T-helper 2 cell (primary cell): ENCODE measurements around the gene DDX49.
"Not testable (repeated sequence)": the region's sequence is repeated elsewhere in the genome, so short reads cannot be mapped to it uniquely, and the experiment has no call there.

Source experiments
- DNase-seq, 5 experiments: peaks; one replicate each; pipeline versions ENCODE4 v3.0.0 to v3.0.0-alpha.2; 2012 to 2022

Gene DDX49

GRCh38 chr19:18896421-18896841, 23.1 kb upstream of the DDX49 start:
- no peak for DNase-seq

- no peak for DNase-seq
Measured at GRCh38 chr19:18897094-18898029, 22.2 kb upstream of the DDX49 start.

DNA sequence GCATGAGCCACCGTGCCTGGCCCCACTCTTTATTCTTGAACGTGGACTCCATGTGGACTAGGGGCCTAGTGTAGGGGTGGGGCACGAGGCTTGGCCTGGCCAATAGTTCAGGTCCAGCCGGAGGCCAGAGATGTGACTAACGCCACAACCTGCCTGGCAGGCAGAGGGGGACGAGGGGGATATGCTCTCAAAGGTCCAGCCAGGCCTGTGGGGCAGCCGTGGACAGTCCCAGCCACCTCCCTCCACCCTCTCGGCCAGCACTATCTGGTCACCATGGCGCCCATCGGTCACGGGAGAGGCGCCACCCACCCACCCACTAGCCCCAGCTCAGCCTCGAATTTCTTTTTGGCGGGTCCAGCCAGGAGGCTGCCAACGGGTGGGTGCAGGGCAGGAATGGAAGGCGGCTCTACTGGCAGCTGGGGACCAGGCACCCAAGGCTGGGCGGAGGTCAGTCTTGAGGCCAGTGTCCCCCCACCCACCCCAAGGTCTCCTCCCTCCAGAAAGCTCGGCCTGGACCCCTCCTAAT, 21.4 kb upstream of the DDX49 start:
- no peak for DNase-seq

DNA sequence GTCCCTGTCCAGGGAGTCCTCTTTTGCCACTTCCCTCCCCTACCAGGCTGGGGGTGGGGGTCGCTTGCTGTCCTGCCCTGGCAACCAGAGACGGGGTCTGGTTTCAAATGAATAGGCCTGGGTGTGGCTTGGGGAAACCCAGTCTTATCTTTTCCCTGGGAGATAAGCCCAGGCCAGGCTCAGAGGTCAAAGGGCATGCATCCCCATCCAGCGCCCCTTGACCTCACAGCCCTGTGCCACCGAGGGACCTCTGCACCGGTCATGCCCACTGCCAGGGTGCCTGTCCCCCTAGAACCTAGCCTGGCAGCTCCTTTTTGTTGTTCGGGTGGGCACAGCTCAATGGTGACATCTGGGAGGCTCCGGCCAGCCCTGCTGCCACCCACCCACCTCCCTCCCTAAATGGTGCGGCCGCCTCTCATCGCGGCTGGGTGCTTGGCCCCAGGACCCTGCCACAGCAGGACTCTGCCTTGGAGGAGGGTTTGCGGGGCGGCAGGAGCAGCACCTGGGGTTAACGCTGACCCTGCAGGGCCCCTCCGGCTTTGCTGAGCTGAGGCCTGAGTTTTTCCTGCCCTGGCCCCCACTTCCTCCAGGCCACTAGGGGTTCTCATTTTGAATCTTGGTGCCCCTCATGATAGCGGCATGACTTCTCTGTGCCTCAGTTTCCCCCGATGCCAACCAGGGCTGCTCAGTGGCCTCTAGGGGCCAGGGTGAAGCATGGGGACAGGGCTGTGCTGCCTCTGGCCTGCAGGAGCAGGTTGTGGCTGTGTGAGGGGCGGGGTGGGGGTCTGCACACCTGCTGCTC, 20.7 kb upstream of the DDX49 start:
- no peak for DNase-seq

- no peak for DNase-seq
Measured at GRCh38 chr19:18899624-18900560, 19.6 kb upstream of the DDX49 start.

DNA sequence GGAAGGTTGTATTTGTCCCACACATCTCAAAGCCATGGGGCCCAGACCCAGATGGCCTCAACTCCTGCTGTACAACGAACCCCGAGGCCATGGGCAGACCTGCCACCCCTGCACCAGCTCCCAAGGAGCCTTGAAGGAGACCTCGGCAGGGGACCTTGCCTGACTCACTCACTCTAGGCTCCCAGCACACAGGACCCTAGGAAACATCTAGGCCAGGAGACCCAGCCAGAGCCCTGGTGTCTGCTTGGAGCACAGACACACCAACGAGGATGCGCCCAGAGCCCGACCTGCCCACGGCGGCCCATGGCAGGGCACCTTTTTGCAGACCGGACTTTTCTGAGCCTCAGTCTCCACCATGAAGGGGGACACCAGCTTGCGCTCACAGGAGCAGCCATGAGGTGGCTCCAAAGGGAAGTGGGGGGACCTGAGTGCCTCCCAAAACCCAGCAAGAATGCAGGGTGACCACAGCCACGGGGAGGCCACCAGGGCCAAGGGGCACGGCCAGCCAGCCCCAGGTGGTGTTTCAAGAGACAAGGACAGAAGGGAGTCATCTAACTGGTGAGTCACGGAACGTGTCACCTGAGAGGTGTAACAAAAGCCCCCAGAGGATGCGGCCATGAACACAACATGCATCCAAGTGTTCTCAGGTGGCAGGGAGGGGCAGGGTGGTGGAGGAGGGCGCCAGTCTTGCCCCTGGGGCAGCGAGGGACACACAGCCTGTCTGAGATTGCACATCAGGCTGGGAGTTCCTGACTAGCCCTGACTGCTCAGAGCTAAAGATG, 18.6 kb upstream of the DDX49 start:
- DNase-seq = no peak

DNA sequence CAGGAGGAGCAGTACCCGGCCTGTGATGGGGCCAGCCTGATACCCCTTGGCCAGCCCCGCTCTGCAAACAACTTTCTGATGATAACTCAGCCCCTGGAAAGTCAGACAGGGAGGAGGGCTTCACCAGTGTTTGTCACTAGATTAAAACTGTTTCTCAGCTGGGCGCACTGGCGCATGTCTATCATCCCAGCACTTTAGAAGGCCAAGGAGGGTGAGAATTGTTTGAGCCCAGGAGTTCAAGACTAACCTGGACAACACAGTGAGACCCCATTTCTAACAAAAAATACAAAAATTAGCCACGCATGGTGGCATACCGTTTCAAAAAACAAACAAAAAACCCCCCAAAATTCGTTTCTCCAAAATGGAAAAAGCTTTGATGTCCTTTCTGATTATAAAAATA, 18.0 kb upstream of the DDX49 start:
- no peak for DNase-seq

DNA sequence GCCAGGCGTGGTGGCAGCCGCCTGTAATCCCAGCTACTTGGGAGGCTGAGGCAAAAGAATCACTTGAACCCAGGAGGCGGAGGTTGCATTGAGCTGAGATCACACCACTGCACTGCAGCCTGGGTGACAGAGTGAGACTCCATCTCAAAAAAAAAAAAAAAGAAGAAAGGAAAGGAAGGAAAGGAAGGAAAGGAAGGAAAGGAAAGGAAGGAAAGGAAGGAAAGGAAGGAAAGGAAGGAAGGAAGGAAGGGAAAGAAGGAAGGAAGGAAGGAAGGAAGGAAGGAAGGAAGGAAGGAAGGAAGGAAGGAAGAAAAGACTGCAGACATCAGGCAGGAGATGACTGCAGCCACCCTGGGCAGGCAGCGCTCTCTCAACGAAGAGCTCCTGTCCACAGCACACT, 17.0 kb upstream of the DDX49 start:
- DNase-seq = not testable (repeated sequence)

DNA sequence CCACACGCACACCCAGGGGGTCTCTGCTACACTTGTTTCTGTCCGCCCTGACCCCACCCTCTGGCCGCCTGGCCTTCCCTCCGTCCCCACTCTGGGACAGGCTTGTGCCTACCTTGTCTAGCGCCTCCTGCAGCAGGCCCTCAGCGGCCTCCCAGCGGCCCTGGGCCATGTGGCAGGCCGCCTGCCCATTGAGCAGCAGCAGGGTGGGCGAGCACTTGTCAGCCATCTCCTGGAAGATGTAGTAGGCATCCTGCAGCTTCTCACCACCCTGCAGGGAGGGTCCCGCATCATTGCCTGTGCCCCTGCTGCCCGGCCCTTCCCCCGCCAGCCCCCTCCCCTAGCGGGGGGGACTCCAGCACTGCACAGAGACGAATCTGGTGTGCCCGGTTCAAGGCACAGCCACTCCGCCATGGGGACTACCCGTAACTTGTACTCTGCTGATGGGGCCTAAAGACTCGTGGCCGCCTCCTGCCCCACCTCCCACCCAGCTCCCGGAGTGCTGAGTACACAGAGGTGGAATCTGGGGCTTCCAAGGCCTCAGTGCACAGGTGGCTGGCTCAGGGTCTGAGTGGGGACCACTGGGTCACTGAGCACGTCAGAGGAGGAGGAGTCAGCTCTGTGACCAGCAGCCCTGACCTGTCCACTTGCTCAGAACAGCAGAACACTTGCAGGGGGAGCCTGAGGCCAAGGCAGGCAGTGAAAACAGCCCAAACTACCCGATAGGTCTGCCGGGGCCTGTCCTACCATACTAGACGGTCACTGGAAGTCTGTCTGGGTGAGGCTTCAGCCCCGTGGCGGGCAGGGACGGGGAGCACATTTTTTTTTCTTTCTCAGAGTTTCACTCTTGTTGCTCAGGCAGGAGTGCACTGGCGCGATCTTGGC, 16.1 kb upstream of the DDX49 start:
- no peak for DNase-seq

DNA sequence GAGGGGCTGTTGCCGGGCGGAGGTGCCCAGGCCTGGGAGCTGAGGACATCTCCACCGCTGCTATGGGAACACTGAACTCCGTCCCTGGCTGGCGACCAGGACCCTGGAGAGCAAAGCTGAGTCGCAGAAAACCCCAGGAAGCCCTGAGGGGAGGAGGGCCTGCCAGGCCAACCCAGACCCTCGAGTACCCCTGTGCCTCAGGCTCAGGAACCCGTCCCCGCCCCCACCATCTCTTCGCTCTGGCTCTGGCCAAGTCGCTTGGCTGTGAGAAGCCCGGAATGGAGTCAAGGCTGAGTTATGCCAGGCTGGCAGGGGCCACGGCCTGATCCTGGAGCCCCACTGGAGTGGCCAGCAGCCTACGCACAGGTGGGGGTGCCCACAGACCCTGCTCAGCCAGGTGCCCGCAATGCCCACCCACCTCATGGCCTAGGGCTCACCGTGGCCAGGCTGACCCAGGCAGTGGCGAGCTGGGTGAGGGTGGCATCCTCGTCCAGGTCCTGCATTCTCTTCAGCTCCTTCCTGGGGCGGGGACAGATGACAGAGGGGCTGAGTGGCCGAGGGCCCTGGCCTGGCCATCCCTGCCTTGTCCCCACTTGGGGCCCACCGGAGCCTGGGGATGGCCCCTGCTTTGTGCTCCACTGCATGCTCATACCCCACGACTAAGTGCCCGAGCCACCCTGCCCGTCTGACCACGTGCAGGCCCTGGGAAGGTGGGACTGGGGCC, 15.0 kb upstream of the DDX49 start:
- DNase-seq = no peak

DNA sequence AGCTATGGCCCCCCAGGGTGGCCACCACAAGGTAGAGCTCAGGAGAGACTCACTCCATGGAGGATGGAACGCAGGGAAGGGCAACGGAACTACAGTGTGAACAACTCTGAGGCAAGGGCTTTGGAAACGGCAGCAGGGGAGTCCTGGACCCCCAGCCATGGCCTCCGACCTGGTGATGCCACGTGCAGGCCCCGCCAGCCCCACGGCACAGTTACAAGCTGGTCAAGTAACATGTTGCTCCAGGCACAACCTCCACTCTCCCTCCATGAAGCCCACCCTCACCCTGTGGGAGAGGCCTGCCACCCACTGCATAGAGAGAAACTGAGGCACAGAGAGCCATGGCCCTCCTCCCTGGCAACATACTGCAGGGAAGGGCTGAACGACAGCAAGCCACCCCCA, 14.5 kb upstream of the DDX49 start:
- DNase-seq = no peak

GRCh38 chr19:18905513-18906236, 13.8 kb upstream of the DDX49 start:
- DNase-seq = no peak

DNA sequence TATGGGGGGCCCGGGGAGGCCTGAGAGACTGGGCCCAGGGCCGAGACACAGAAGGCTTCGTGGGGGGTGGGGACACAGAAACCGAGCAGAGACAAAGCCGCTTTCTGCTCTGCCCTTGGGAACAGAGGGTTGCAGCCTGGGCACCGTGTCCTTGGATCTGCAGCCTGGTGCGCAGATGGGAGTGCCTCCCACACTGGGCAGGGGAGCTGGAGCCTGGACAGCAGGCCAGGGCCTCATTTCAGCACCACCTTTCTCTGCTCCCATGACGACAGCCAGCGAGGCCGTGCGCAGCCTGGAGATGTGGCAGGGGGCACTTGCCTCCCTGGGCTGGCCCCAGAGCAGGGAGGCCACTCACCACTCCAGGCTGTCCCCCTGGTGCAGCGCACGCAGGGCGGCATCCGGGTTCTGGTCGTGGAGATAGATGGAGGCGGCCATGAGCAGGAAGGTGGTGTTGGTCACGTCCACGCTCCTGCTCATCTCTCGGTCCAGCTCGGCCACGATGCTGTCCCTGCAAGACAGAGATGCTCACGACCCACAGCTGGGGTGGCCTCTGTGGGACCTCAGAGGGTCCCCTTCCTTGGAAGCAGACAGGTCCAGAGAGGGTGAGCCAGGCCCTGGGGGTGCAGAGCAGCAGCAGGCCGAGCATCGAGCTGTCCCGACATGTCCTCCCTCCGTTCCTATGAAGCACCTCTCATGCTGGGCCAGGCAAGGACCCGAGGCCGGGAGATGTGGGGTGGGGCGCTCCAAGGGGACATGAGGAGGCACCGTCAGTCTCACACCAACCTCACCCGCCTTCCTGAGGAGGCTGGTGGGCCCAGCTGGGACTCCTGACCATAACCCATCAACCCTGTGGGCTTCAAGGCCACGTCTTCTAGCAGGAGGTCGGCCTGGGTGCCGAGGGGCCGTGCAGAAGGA, 12.7 kb upstream of the DDX49 start:
- DNase-seq = no peak

GRCh38 chr19:18908917-18909619, 10.4 kb upstream of the DDX49 start:
- no peak for DNase-seq

DNA sequence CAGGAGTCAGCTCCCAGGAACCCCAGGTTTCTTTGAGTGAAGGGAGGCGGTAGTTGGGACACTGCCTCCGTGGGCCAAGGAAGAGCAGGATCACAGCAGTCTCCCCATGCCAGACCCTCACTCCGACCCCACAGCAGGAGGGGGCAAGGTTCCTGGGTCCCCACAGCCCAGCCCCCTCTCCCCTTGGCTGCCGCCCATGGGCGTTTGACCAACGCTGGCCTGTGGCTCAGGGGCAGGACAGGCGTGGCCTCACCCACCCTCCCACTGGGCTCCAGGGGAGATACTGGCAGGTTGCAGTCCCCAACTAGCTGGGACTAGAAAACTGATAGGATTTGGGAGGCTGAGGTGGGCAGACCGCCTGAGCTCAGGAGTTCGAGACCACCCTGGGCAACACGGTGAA, 9.5 kb upstream of the DDX49 start:
- DNase-seq = no peak

- no peak for DNase-seq
Measured at GRCh38 chr19:18910801-18911436, 8.6 kb upstream of the DDX49 start.

DNA sequence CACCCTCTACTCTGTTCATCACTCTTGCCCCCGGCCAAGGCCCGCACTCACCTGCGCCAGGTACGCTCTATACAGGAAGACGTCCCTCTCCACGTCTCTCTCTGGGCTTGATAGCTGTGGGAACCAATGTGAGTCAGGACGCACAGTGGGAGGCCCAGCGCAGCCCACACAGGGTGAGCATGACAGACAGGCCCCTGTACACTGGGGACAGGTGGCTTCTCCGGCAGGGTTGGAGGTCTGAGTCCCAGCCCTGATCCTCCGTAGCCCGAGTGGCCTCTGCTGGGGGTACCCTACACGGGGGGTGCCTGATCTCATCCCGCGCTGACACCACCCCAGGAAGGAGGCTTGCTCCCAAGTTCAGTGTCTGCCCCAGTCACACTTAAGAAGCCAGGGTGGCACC, 6.6 kb upstream of the DDX49 start:
- no peak for DNase-seq
